LNCaP clone FGC (cell line): ENCODE results near the gene NDFIP2.

ENCODE experiments used
- DNase-seq: peaks from one replicate; pipeline ENCODE4 v3.0.0-alpha.2; 2011; ENCODE audit warnings: low read depth
- H3K4me3 ChIP-seq: 2 replicates; pipeline ENCODE4 v1.5.1; 2011; ENCODE audit warnings: mild to moderate bottlenecking, low read depth, low read length, control low read depth
- TF ChIP-seq, protein P1 (sequence below): IDR thresholded peaks from 2 replicates; pipeline ENCODE4 v1.5.1; 2012; ENCODE audit warnings: mild to moderate bottlenecking; ENCODE audit not compliant: control insufficient read depth, insufficient read depth; ENCODE audit errors: extremely low read depth

The NDFIP2 gene

GRCh38 chr13:79480954-79481684 is at the start of gene NDFIP2:
NDFIP2 (plus strand) TSS chr13:79481155; CDS start chr13:79481204, 49 bp downstream.
- DNase-seq = peak; percentile 80
- TF ChIP-seq, protein P1, sequence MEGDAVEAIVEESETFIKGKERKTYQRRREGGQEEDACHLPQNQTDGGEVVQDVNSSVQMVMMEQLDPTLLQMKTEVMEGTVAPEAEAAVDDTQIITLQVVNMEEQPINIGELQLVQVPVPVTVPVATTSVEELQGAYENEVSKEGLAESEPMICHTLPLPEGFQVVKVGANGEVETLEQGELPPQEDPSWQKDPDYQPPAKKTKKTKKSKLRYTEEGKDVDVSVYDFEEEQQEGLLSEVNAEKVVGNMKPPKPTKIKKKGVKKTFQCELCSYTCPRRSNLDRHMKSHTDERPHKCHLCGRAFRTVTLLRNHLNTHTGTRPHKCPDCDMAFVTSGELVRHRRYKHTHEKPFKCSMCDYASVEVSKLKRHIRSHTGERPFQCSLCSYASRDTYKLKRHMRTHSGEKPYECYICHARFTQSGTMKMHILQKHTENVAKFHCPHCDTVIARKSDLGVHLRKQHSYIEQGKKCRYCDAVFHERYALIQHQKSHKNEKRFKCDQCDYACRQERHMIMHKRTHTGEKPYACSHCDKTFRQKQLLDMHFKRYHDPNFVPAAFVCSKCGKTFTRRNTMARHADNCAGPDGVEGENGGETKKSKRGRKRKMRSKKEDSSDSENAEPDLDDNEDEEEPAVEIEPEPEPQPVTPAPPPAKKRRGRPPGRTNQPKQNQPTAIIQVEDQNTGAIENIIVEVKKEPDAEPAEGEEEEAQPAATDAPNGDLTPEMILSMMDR = no peak
- peak within 1 kb of the TSS; percentile 88 for H3K4me3 ChIP-seq

DNA sequence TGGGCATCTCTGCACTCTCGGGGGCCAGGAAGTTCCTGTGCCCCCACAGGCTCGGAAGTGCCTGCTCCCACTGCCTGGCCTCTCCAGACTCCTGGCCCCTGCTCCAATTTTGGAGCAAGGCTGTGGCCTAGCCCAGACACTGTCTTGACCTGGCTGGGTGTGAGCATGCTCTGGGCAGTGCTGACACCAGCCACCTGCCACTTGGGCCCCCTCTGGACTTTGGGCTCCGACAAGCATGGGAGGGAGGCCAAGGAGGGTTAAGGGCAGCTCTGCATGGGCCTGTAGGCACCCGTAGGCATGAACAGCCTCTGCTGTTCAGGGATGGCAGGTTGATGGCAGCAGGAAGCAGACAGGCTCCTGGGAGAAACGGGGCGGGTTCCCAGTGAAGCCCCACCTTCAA is 48.9 kb upstream of the NDFIP2 start:
- H3K4me3 ChIP-seq = no peak overlapping the region
- no peak for DNase-seq
- TF ChIP-seq, protein P1 = no peak

DNA sequence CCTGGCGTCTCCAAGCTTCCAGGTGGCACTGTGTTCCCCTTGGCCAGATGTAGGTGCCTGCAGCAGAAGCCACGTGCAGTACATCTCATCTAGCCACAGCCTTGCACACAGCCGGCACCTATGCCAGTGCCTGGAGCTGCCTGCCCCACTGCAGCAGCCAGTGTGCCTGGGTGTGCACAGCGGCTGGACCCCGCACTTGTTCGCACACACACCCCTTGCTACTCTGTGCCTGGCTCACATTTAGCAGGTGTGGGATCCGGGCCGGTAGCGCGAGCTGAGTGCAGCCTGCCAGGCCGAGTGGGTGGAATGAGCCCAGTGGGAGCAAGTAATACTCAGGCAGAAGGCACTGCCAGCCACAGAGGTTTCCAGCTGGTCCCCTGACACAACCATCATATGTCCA is 48.0 kb upstream of the NDFIP2 start:
- no peak for DNase-seq
- TF ChIP-seq, protein P1 = no peak
- no peak overlapping the region for H3K4me3 ChIP-seq

- TF ChIP-seq, protein P1 = no peak
- no peak for DNase-seq
- H3K4me3 ChIP-seq = no peak overlapping the region
Observed at GRCh38 chr13:79434556-79434955, 46.4 kb upstream of the NDFIP2 start.

GRCh38 chr13:79435561-79435990 is 45.4 kb upstream of the NDFIP2 start:
- no peak for DNase-seq
- TF ChIP-seq, protein P1 = no peak
- H3K4me3 ChIP-seq = no peak overlapping the region

DNA sequence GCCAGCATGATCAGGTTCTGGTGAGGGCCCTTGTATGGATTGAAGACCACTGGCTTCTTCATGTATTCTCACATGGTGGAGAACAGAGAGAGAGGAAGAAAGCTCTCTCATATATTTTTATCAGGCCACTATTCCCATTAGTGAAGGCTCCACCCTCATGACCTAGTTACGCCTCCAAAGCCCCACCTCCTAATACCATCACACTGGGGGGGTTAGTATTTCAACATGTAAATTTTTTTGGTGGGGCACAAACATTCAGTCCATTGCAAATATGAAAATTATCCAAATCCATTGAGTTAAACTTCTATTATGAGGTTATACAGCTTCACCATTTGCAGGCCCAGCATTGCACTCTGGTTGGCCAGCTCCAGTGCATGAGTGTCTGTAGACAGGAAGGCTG is 41.7 kb upstream of the NDFIP2 start:
- no peak for DNase-seq
- TF ChIP-seq, protein P1 = no peak
- no peak overlapping the region for H3K4me3 ChIP-seq
